ENCODE data around the gene VASH1. TPM values are rescaled to one million over a fixed set of nuclear protein-coding genes. Genes with fewer than 3 reads are reported as not detected.

VASH1 gene
- total and polyA plus RNA-seq, 2 of the 13 experiments (the other 11 are each of a cell fraction or from before 2014, with no cell fraction given), result 0.11 to 0.24 TPM

DNA sequence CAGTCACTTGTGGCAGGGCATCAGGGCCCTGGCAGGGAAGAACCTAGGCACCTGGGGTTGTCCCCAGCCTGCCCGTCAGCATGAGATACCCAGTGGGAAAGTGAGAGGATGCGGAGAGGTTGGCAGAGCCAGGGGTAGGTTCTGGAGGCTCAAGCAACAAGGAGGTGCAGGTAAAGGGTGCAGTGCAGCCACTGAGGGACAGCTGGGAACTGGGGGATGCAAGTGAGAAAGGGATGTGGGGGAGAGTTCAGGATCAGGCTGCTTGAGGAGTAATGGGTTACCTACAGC, 18.7 kb downstream of the VASH1 start:
- peaks cover 9% of the 10 kb centered on the region for H3K4me1 ChIP-seq (ENCODE audit: insufficient read depth, low read length)
- in situ Hi-C loops (cut with HindIII; ENCODE audit: extremely low pct_ligation_motif_present, low pct_unique_long_range_greater_than_20kb), result loop anchor here (5.0 kb wide), 1 partner anchor 68 kb away; no protein-coding TSS in a partner anchor
- H3K9ac ChIP-seq (ENCODE audit: insufficient read depth, low read depth, low read length), result no peak overlapping the region
- no peak overlapping the region for H3K4me2 ChIP-seq (ENCODE audit: low read depth, low read length)
- BruUV-seq (replicated peaks), result no TSS peak
- intact Hi-C loops (cut with micrococcal nuclease; ENCODE audit: unreplicated experiment), result no loop called here
- FAIRE-seq (no peak), DNase-seq (ENCODE audit: low spot score) (no peak), ATAC-seq (no peak)
- no peaks in the 10 kb centered on the region for H3K79me2 ChIP-seq (ENCODE audit: insufficient read depth, low read length)
- ChIA-PET CTCF (ENCODE audit: low intra/inter-chr PET ratio, low total read pairs) (no interaction called here), POLR2A (no interaction called here)
- H3K9me3 ChIP-seq (ENCODE audit: low read length), result no peaks in the 10 kb centered on the region
- TF ChIP-seq SRSF1 (optimal IDR thresholded peaks at IDR 0.05; ENCODE audit: low read depth, low read length) (no peak), EED (CRISPR knock-in tag; IDR thresholded peaks at IDR 0.05) (no peak), ZBTB1 (CRISPR knock-in tag; IDR thresholded peaks at IDR 0.05; ENCODE audit: borderline replicate concordance) (no peak), ELF3 (CRISPR knock-in tag; IDR thresholded peaks at IDR 0.05) (no peak), ZNF501 (CRISPR knock-in tag; IDR thresholded peaks at IDR 0.05) (no peak), ZNF781 (CRISPR knock-in tag; IDR thresholded peaks at IDR 0.05; ENCODE audit: borderline replicate concordance, not compliant biosample characterization) (no peak), ZNF776 (CRISPR knock-in tag; IDR thresholded peaks at IDR 0.05) (no peak), SAP130 (CRISPR knock-in tag; IDR thresholded peaks at IDR 0.05; ENCODE audit: low read depth) (no peak), GATAD2A (CRISPR knock-in tag; IDR thresholded peaks at IDR 0.05) (no peak), ZC3H13 (CRISPR knock-in tag; IDR thresholded peaks at IDR 0.05) (no peak), ZNF589 (CRISPR knock-in tag; conservative IDR thresholded peaks at IDR 0.05) (no peak), CBX5 (CRISPR knock-in tag; IDR thresholded peaks at IDR 0.05; ENCODE audit: borderline replicate concordance) (no peak), KLF13 (CRISPR knock-in tag; IDR thresholded peaks at IDR 0.05) (no peak), ZNF3 (CRISPR knock-in tag; IDR thresholded peaks at IDR 0.05) (no peak)
- TF ChIP-seq, protein P1, sequence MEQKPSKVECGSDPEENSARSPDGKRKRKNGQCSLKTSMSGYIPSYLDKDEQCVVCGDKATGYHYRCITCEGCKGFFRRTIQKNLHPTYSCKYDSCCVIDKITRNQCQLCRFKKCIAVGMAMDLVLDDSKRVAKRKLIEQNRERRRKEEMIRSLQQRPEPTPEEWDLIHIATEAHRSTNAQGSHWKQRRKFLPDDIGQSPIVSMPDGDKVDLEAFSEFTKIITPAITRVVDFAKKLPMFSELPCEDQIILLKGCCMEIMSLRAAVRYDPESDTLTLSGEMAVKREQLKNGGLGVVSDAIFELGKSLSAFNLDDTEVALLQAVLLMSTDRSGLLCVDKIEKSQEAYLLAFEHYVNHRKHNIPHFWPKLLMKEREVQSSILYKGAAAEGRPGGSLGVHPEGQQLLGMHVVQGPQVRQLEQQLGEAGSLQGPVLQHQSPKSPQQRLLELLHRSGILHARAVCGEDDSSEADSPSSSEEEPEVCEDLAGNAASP (CRISPR knock-in tag; IDR thresholded peaks at IDR 0.05; ENCODE audit: borderline replicate concordance), result no peak
- TF ChIP-seq, protein P2, sequence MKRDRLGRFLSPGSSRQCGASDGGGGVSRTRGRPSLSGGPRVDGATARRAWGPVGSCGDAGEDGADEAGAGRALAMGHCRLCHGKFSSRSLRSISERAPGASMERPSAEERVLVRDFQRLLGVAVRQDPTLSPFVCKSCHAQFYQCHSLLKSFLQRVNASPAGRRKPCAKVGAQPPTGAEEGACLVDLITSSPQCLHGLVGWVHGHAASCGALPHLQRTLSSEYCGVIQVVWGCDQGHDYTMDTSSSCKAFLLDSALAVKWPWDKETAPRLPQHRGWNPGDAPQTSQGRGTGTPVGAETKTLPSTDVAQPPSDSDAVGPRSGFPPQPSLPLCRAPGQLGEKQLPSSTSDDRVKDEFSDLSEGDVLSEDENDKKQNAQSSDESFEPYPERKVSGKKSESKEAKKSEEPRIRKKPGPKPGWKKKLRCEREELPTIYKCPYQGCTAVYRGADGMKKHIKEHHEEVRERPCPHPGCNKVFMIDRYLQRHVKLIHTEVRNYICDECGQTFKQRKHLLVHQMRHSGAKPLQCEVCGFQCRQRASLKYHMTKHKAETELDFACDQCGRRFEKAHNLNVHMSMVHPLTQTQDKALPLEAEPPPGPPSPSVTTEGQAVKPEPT (CRISPR knock-in tag; IDR thresholded peaks at IDR 0.05; ENCODE audit: low read depth), result no peak
- TF ChIP-seq, protein P3, sequence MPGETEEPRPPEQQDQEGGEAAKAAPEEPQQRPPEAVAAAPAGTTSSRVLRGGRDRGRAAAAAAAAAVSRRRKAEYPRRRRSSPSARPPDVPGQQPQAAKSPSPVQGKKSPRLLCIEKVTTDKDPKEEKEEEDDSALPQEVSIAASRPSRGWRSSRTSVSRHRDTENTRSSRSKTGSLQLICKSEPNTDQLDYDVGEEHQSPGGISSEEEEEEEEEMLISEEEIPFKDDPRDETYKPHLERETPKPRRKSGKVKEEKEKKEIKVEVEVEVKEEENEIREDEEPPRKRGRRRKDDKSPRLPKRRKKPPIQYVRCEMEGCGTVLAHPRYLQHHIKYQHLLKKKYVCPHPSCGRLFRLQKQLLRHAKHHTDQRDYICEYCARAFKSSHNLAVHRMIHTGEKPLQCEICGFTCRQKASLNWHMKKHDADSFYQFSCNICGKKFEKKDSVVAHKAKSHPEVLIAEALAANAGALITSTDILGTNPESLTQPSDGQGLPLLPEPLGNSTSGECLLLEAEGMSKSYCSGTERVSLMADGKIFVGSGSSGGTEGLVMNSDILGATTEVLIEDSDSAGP (CRISPR knock-in tag; IDR thresholded peaks at IDR 0.05; ENCODE audit: borderline replicate concordance), result no peak
- TF ChIP-seq, protein P4, sequence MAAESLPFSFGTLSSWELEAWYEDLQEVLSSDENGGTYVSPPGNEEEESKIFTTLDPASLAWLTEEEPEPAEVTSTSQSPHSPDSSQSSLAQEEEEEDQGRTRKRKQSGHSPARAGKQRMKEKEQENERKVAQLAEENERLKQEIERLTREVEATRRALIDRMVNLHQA (CRISPR knock-in tag; IDR thresholded peaks at IDR 0.05), result no peak
- TF ChIP-seq, protein P5, sequence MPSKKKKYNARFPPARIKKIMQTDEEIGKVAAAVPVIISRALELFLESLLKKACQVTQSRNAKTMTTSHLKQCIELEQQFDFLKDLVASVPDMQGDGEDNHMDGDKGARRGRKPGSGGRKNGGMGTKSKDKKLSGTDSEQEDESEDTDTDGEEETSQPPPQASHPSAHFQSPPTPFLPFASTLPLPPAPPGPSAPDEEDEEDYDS (CRISPR knock-in tag; IDR thresholded peaks at IDR 0.05), result no peak
- TF ChIP-seq, protein P6, sequence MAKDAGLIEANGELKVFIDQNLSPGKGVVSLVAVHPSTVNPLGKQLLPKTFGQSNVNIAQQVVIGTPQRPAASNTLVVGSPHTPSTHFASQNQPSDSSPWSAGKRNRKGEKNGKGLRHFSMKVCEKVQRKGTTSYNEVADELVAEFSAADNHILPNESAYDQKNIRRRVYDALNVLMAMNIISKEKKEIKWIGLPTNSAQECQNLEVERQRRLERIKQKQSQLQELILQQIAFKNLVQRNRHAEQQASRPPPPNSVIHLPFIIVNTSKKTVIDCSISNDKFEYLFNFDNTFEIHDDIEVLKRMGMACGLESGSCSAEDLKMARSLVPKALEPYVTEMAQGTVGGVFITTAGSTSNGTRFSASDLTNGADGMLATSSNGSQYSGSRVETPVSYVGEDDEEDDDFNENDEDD (CRISPR knock-in tag; IDR thresholded peaks at IDR 0.05; ENCODE audit: borderline replicate concordance), result no peak
- H3K36me3 ChIP-seq (replicated peaks in 1 of 2; ENCODE audit: control insufficient read depth in 1 of 2, insufficient read depth in 2 of 2, low read length in 2 of 2), result peaks cover 4 to 9% of the 10 kb centered on the region in 2 experiments; a peak in 3 of 5 replicates
- no peaks in the 10 kb centered on the region for H3K27me3 ChIP-seq (ENCODE audit: control insufficient read depth in 1 of 2, insufficient read depth in 2 of 2, low read length in 2 of 2)
- WGBS (ENCODE audit: low lambda C conversion rate), result 100% methylated on average over 2 of the region's 2 CpGs
- H3K27ac ChIP-seq (ENCODE audit: extremely low read length, insufficient read depth, low read length), result no peak overlapping the region
- H2AFZ ChIP-seq (ENCODE audit: low read length), result no peak overlapping the region
- peaks cover 4% of the 10 kb centered on the region; the same call in 1 of the 2 replicates for H4K20me1 ChIP-seq (ENCODE audit: insufficient read depth, low read length)
- no peak overlapping the region for H3K4me3 ChIP-seq (replicated peaks in 1 of 3; ENCODE audit: insufficient read depth in 1 of 3, low read depth in 2 of 3, low read length in 3 of 3)
